CD14-positive monocyte (primary cell): ENCODE measurements around the gene NRIP2. TPM values are rescaled to one million over a fixed set of nuclear protein-coding genes. Genes with fewer than 3 reads are reported as not detected.

Source experiments
- DNase-seq, 3 donors: peaks; one replicate each; pipeline ENCODE4 v3.0.0-alpha.2; 2011 to 2022
- H2AFZ ChIP-seq: 2 replicates; pipeline ENCODE4 v1.6.0; 2012; ENCODE audit warnings: mild to moderate bottlenecking, low read depth, low read length, inconsistent platforms; ENCODE audit not compliant: insufficient read depth, poor library complexity, severe bottlenecking
- H3K27ac ChIP-seq, 2 donors: 1 replicate in 1 of 2; 2 replicates in 1 of 2; pipeline ENCODE4 v1.5.1; 2012 to 2013; ENCODE audit warnings: low read length in 2 of 2, control low read depth in 1 of 2, inconsistent platforms in 1 of 2, low read depth in 1 of 2, mild to moderate bottlenecking in 1 of 2
- H3K27me3 ChIP-seq, 2 donors: one replicate each; pipeline versions ENCODE4 v1.6.0 to v1.6.1; 2011 to 2013; ENCODE audit warnings: low read length in 2 of 2; ENCODE audit not compliant: control insufficient read depth in 2 of 2, insufficient read depth in 2 of 2
- H3K36me3 ChIP-seq, 2 donors: replicated peaks in 1 of 2; 1 replicate in 1 of 2; 2 replicates in 1 of 2; pipeline versions ENCODE4 v1.5.1 to v1.6.1; 2012 to 2013; ENCODE audit warnings: low read length in 2 of 2, control low read depth in 1 of 2, inconsistent platforms in 1 of 2, mild to moderate bottlenecking in 1 of 2; ENCODE audit not compliant: insufficient read depth in 2 of 2, control insufficient read depth in 1 of 2
- H3K4me1 ChIP-seq, 2 donors: 1 replicate in 1 of 2; 2 replicates in 1 of 2; pipeline versions ENCODE4 v1.5.1 to v1.6.1; 2012 to 2013; ENCODE audit warnings: low read length in 2 of 2, control low read depth in 1 of 2, inconsistent platforms in 1 of 2, mild to moderate bottlenecking in 1 of 2, moderate library complexity in 1 of 2; ENCODE audit not compliant: insufficient read depth in 2 of 2, control insufficient read depth in 1 of 2
- H3K4me2 ChIP-seq: replicated peaks from 2 replicates; pipeline ENCODE3; 2012; ENCODE audit warnings: low read length, moderate library complexity, mild to moderate bottlenecking; ENCODE audit not compliant: poor library complexity, severe bottlenecking; ENCODE audit errors: extremely low read depth
- H3K4me3 ChIP-seq, 3 experiments: fragments of 200-600 bp in 1 of 3; sonication (generic) in 1 of 3; replicated peaks in 1 of 3; 1 replicate in 2 of 3; 2 replicates in 1 of 3; pipeline ENCODE4 v1.5.1; 2011 to 2013; ENCODE audit warnings: low read length in 3 of 3, mild to moderate bottlenecking in 3 of 3, control low read depth in 2 of 3, low read depth in 2 of 3, inconsistent platforms in 1 of 3, moderate library complexity in 1 of 3
- H3K79me2 ChIP-seq: 2 replicates; pipeline ENCODE4 v1.6.0; 2012; ENCODE audit warnings: mild to moderate bottlenecking, control low read depth, inconsistent platforms, low read length, moderate library complexity; ENCODE audit not compliant: insufficient read depth
- H3K9ac ChIP-seq: 2 replicates; pipeline ENCODE4 v1.6.0; 2017; ENCODE audit warnings: low read length, mild to moderate bottlenecking; ENCODE audit not compliant: insufficient read depth, poor library complexity, severe bottlenecking
- H3K9me3 ChIP-seq, 2 donors: replicated peaks in 1 of 2; 1 replicate in 1 of 2; 2 replicates in 1 of 2; pipeline versions ENCODE4 v1.5.1 to v1.6.1; 2012 to 2013; ENCODE audit warnings: low read length in 2 of 2, control low read depth in 1 of 2; ENCODE audit not compliant: control insufficient read depth in 1 of 2, insufficient read depth in 1 of 2
- H4K20me1 ChIP-seq: 2 replicates; pipeline ENCODE4 v1.6.0; 2012; ENCODE audit warnings: mild to moderate bottlenecking, low read length, control low read depth, moderate library complexity; ENCODE audit not compliant: insufficient read depth
- H3K27ac Mint-ChIP-seq, 7 donors: one replicate each; pipeline ENCODE4 v1.8.0; 2020; ENCODE audit warnings: mild to moderate bottlenecking in 7 of 7, mixed read lengths in 7 of 7, moderate library complexity in 6 of 7, inconsistent platforms in 2 of 7
- H3K27me3 Mint-ChIP-seq, 3 donors: one replicate each; pipeline ENCODE4 v1.8.0; 2021 to 2022; ENCODE audit warnings: low read depth in 3 of 3, mild to moderate bottlenecking in 3 of 3, mixed read lengths in 3 of 3, moderate library complexity in 3 of 3, inconsistent platforms in 1 of 3
- H3K36me3 Mint-ChIP-seq, 2 donors: one replicate each; pipeline ENCODE4 v1.8.0; 2020; ENCODE audit warnings: mixed read lengths in 2 of 2, inconsistent platforms in 1 of 2, mild to moderate bottlenecking in 1 of 2
- H3K4me1 Mint-ChIP-seq: one replicate; pipeline ENCODE4 v1.8.0; 2020; ENCODE audit warnings: mild to moderate bottlenecking, mixed read lengths
- H3K4me3 Mint-ChIP-seq, 2 donors: one replicate each; pipeline ENCODE4 v1.8.0; 2020; ENCODE audit warnings: mild to moderate bottlenecking in 2 of 2, mixed read lengths in 2 of 2, moderate library complexity in 1 of 2
- H3K9me3 Mint-ChIP-seq, 7 donors: one replicate each; pipeline ENCODE4 v1.8.0; 2020 to 2022; ENCODE audit warnings: mixed read lengths in 7 of 7, mild to moderate bottlenecking in 6 of 7, moderate library complexity in 6 of 7, inconsistent platforms in 2 of 7
- WGBS: methylation state at CpG from one replicate; pipeline ENCODE4 v1.1.5; 2013; ENCODE audit warnings: missing lambda C conversion rate; ENCODE audit not compliant: insufficient coverage; 5-methylcytosine and 5-hydroxymethylcytosine counted together
- intact Hi-C, 2 donors: fragments of 100-400 bp; cut with micrococcal nuclease; formaldehyde crosslinking; loops; one replicate each; pipeline versions ENCODE4 v1.15.0 to v1.15.1; 2023
- polyA plus RNA-seq, 3 donors: library from polyadenylated mRNA; depleted of rRNA in 1 of 3; unstranded in 2 of 3; stranded (reverse) in 1 of 3; fragments of 300-500 nt in 2 of 3; fragments of >200 nt in 1 of 3; fragmentation: Illumina TruSeq in 2 of 3; gene quantifications; 1 replicate in 2 of 3; 2 replicates in 1 of 3; pipeline ENCODE4 v1.2.3, GENCODE V29; 2012 to 2021
- TF ChIP-seq, protein P1 (sequence below): fragments of 200-600 bp; IDR thresholded peaks from one replicate; pipeline ENCODE4 v1.8.0; 2022; ENCODE audit warnings: antibody characterized with exemption, mild to moderate bottlenecking

Gene NRIP2
- polyA plus RNA-seq, 3 donors, result 0.19 to 0.24 TPM; not detected in 1

DNA sequence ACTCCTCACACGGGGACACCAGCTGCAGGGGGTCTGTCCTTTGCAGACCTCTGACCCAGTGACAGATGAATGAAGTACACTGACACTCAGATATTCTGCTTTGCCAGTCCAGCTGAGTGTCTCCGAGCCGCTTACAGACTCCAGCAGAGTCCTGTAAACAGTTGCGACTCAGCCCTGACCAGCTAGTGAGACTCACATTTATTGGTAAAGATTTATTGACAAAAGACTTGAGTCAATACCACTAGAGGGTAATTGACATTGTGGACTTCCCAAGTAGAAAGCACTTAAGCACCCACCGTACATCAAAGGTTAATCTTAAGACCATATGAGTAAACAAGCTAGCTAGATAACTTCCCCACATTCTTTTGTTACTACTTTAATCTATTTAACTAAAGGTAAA is 49.8 kb downstream of the NRIP2 start:
- no peak overlapping the region for H3K4me3 Mint-ChIP-seq
- peaks cover 8 to 27% (median 13%) of the 10 kb centered on the region in 3 donors for H3K27me3 Mint-ChIP-seq
- Histone ChIP-seq H4K20me1 (no peaks in the 10 kb centered on the region), H3K4me1 (peaks cover 5 to 6% of the 10 kb centered on the region in 2 donors), H3K4me2 (no peak overlapping the region), H3K27me3 (peaks cover 0 to 11% of the 10 kb centered on the region in 2 donors), H3K9me3 (no peaks in the 10 kb centered on the region), H3K9ac (no peak overlapping the region), H3K79me2 (no peaks in the 10 kb centered on the region), H3K36me3 (no peaks in the 10 kb centered on the region), H2AFZ (no peak overlapping the region), H3K27ac (no peak overlapping the region), H3K4me3 (no peak overlapping the region)
- no peak overlapping the region for H3K27ac Mint-ChIP-seq
- H3K4me1 Mint-ChIP-seq, result peaks cover 10% of the 10 kb centered on the region
- intact Hi-C loops, result no loop called here
- H3K36me3 Mint-ChIP-seq, result no peaks in the 10 kb centered on the region
- TF ChIP-seq, protein P1, sequence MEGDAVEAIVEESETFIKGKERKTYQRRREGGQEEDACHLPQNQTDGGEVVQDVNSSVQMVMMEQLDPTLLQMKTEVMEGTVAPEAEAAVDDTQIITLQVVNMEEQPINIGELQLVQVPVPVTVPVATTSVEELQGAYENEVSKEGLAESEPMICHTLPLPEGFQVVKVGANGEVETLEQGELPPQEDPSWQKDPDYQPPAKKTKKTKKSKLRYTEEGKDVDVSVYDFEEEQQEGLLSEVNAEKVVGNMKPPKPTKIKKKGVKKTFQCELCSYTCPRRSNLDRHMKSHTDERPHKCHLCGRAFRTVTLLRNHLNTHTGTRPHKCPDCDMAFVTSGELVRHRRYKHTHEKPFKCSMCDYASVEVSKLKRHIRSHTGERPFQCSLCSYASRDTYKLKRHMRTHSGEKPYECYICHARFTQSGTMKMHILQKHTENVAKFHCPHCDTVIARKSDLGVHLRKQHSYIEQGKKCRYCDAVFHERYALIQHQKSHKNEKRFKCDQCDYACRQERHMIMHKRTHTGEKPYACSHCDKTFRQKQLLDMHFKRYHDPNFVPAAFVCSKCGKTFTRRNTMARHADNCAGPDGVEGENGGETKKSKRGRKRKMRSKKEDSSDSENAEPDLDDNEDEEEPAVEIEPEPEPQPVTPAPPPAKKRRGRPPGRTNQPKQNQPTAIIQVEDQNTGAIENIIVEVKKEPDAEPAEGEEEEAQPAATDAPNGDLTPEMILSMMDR, result no peak
- 87% methylated on average over 3 of the region's 5 CpGs for WGBS
- no peak for DNase-seq
- H3K9me3 Mint-ChIP-seq, result peaks cover 0 to 2% (median 0%) of the 10 kb centered on the region in 7 donors

DNA sequence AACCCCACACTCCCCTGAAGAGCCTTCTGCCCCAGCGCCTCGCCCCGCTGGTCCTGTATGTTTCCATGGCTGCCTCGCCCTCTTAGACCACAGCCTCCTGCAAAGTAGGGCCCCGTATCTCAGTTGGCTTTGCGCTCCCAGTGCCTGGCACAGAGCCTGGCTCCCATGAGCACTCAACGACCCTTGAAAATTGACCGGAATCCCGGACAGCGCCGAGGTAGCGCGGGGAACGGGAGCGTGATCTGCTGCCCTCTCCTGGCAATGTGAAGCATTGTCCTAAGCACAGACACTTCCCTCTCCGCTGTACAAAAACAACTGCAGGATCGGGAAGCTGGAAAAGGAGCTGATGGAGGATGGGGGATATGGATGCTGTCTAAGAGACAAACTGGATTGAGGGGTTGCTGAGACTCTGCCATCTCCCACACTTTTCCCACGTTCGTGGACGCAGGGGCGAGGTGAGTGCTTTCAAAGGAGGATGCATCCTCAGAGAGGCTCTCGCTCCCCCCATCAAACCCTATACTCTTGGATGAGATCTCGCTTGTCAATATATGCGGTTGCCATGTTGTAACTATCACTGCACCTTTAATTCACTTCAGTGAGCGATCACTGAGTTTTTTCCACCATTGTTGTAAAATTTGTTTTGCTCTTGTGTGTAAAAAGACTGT is 50.8 kb downstream of the NRIP2 start:
- Histone ChIP-seq H3K36me3 (no peaks in the 10 kb centered on the region), H3K4me1 (peaks cover 5 to 6% of the 10 kb centered on the region in 2 donors), H3K9ac (no peak overlapping the region), H3K4me2 (peak overlapping the region; percentile 65), H3K27me3 (peaks cover 0 to 11% of the 10 kb centered on the region in 2 donors), H2AFZ (peak overlapping the region; percentile 71), H4K20me1 (no peaks in the 10 kb centered on the region), H3K27ac (no peak overlapping the region), H3K4me3 (peak overlapping the region in 2 of 3 experiments; percentile 6 to 35), H3K79me2 (no peaks in the 10 kb centered on the region), H3K9me3 (no peaks in the 10 kb centered on the region)
- Mint-ChIP-seq H3K27ac (no peak overlapping the region), H3K27me3 (peaks cover 8 to 27% (median 13%) of the 10 kb centered on the region in 3 donors), H3K9me3 (peaks cover 0 to 2% (median 0%) of the 10 kb centered on the region in 7 donors), H3K4me1 (peaks cover 14% of the 10 kb centered on the region), H3K36me3 (no peaks in the 10 kb centered on the region), H3K4me3 (peak overlapping the region; percentile 63 to 91)
- TF ChIP-seq, protein P1, result peak; percentile 91
- intact Hi-C loops, result no loop called here
- peak; percentile 30 to 48 (median 43) for DNase-seq
- WGBS, result 11% methylated on average over 16 of the region's 25 CpGs
